K562 (cell line): Measurements from ENCODE around the gene ADAM19. TPM values are rescaled to one million over a fixed set of nuclear protein-coding genes. Genes with fewer than 3 reads are reported as not detected.
A peak's percentile ranks its signal among the peaks of the same experiment; 100 is the strongest.

ENCODE experiments used
- ARID1B ChIP-seq: fragments of 450-650 bp; IDR thresholded peaks from 2 replicates; pipeline ENCODE4 v1.6.1; 2016; ENCODE audit warnings: antibody characterized with exemption, mild to moderate bottlenecking, inconsistent platforms
- ATF6 ChIP-seq: sonication (generic); formaldehyde crosslinking; IDR thresholded peaks from 2 replicates; pipeline ENCODE4 v1.4.0; 2020; ENCODE audit warnings: mild to moderate bottlenecking, missing genetic modification reagents
- DNMT1 ChIP-seq: fragments of 450-650 bp; IDR thresholded peaks from 2 replicates; pipeline ENCODE4 v1.6.1; 2016; ENCODE audit warnings: antibody characterized with exemption, mild to moderate bottlenecking
- EHMT2 ChIP-seq: fragments of 450-650 bp; IDR thresholded peaks from 2 replicates; pipeline ENCODE4 v1.6.1; 2018; ENCODE audit warnings: antibody characterized with exemption
- FOSL1 ChIP-seq: fragments of 200-800 bp; sonication (Bioruptor generic); conservative IDR thresholded peaks from 2 replicates; pipeline ENCODE4 v1.6.1; 2016; ENCODE audit warnings: missing genetic modification characterization, missing compliant biosample characterization
- MBD2 ChIP-seq: sonication (generic); IDR thresholded peaks from 2 replicates; pipeline ENCODE4 v1.6.1; 2016; ENCODE audit warnings: low read depth, borderline replicate concordance
- MEIS2 ChIP-seq: fragments of 450-650 bp; IDR thresholded peaks from 2 replicates; pipeline ENCODE4 v1.6.1; 2014; ENCODE audit warnings: mild to moderate bottlenecking; ENCODE audit not compliant: partially characterized antibody
- NCOA1 ChIP-seq: fragments of 450-650 bp; IDR thresholded peaks from 2 replicates; pipeline ENCODE4 v1.6.1; 2016; ENCODE audit warnings: low read depth
- PKNOX1 ChIP-seq: fragments of 450-650 bp; IDR thresholded peaks from 2 replicates; pipeline ENCODE4 v1.6.1; 2016
- RBFOX2 ChIP-seq: fragments of 200-400 bp; formaldehyde crosslinking; IDR thresholded peaks from 2 replicates; pipeline ENCODE4 v1.6.1; 2017; ENCODE audit warnings: low read depth, mild to moderate bottlenecking, low read length, moderate library complexity
- TAF1 ChIP-seq: IDR thresholded peaks from 2 replicates; pipeline ENCODE4 v1.6.1; 2011; ENCODE audit warnings: mild to moderate bottlenecking, low read length, moderate library complexity; ENCODE audit not compliant: insufficient read depth, control insufficient read depth, severe bottlenecking; ENCODE audit errors: extremely low read depth
- THAP12 ChIP-seq: fragments of 250-450 bp; sonication (Bioruptor Pico); IDR thresholded peaks from 2 replicates; pipeline ENCODE4 v1.9.0; 2021; ENCODE audit warnings: mild to moderate bottlenecking, inconsistent platforms
- U2AF2 ChIP-seq: fragments of 200-400 bp; formaldehyde crosslinking; optimal IDR thresholded peaks from 2 replicates; pipeline ENCODE3; 2017; ENCODE audit warnings: low read depth, mild to moderate bottlenecking, low read length
- ZBTB1 ChIP-seq: sonication (generic); formaldehyde crosslinking; IDR thresholded peaks from 2 replicates; pipeline ENCODE4 v1.8.1; 2023; ENCODE audit warnings: missing genetic modification reagents, low read depth, mild to moderate bottlenecking, borderline replicate concordance
- ZBTB7A ChIP-seq: IDR thresholded peaks from 2 replicates; pipeline ENCODE4 v1.6.1; 2011; ENCODE audit warnings: low read depth, mild to moderate bottlenecking, low read length, moderate library complexity, borderline replicate concordance; ENCODE audit not compliant: control insufficient read depth
- ZNF217 ChIP-seq: sonication (generic); formaldehyde crosslinking; IDR thresholded peaks from 2 replicates; pipeline ENCODE4 v1.8.0; 2022; ENCODE audit warnings: mild to moderate bottlenecking, missing genetic modification reagents
- ZNF324 ChIP-seq: fragments of 250-450 bp; sonication (Bioruptor Pico); IDR thresholded peaks from 2 replicates; pipeline ENCODE4 v1.4.0; 2020; ENCODE audit warnings: mild to moderate bottlenecking
- ZNF408 ChIP-seq: fragments of 250-450 bp; sonication (Bioruptor Pico); IDR thresholded peaks from 2 replicates; pipeline ENCODE4 v1.4.0; 2020; ENCODE audit warnings: low read depth, mild to moderate bottlenecking, moderate library complexity
- ZNF655 ChIP-seq: fragments of 250-450 bp; sonication (Bioruptor Pico); IDR thresholded peaks from 2 replicates; pipeline ENCODE4 v1.5.0; 2021
- ZNF717 ChIP-seq: fragments of 250-450 bp; sonication (Bioruptor Pico); IDR thresholded peaks from 2 replicates; pipeline ENCODE4 v1.5.0; 2021
- polyA plus RNA-seq, 8 experiments: library from polyadenylated mRNA; depleted of rRNA in 4 of 8; stranded (reverse) in 5 of 8; unstranded in 3 of 8; fragments of >200 nt; fragmentation: Nextera tagmentation in 2 of 8; fragmentation: Illumina TruSeq in 1 of 8; extraction: Ambion mirVana in 2 of 8; extraction: Trizol in 1 of 8; gene quantifications; 2 replicates each; pipeline versions ENCODE4 v1.2.1 to v1.2.3, GENCODE V29; 2011 to 2014; ENCODE audit warnings: inconsistent platforms in 1 of 8, missing spikeins in 1 of 8
- total RNA-seq, 7 experiments: library from RNA; depleted of rRNA in 6 of 7; stranded (reverse); fragments of >200 nt in 6 of 7; fragmentation: Illumina TruSeq in 2 of 7; extraction: Trizol in 2 of 7; gene quantifications; 2 replicates each; pipeline versions ENCODE4 v1.2.1 to v1.2.3, GENCODE V29; 2011 to 2021; ENCODE audit warnings: low replicate concordance in 1 of 7

Gene ADAM19
- total and polyA plus RNA-seq, 9 of the 15 experiments (the other 6 are each of a cell fraction or from before 2014, with no cell fraction given): 0.11 to 1.1 (median 0.43) TPM

GRCh38 chr5:157624144-157624543 lies 48.6 kb upstream of the ADAM19 start (continued):
- peak; percentile 72 for TF ChIP-seq MEIS2
- no peak for TF ChIP-seq EHMT2
- no peak for TF ChIP-seq ZNF408 (CRISPR knock-in tag)
- no peak for TF ChIP-seq RBFOX2
- no peak for TF ChIP-seq DNMT1
- no peak for TF ChIP-seq ZNF324 (CRISPR knock-in tag)
- TF ChIP-seq FOSL1 (tag): peak; percentile 32; the same call in 1 of the 2 replicates
- no peak for TF ChIP-seq TAF1
- no peak for TF ChIP-seq NCOA1
- TF ChIP-seq MBD2: no peak
- no peak for TF ChIP-seq ATF6 (CRISPR knock-in tag)
- TF ChIP-seq THAP12 (CRISPR knock-in tag): no peak
- TF ChIP-seq ZNF717 (CRISPR knock-in tag): no peak
- TF ChIP-seq ZNF217 (CRISPR knock-in tag): no peak
- no peak for TF ChIP-seq U2AF2
- TF ChIP-seq ZBTB7A: no peak
- peak; percentile 61 for TF ChIP-seq PKNOX1
- no peak for TF ChIP-seq ZBTB1
- no peak for TF ChIP-seq ZNF655 (CRISPR knock-in tag)
- TF ChIP-seq ARID1B: 0 out of 2 replicates have a peak, but pooled peaks have one; percentile 9
